GM18526 (cell line): ENCODE results near the gene BRF1.

Source experiments
- POLR2A ChIP-seq: IDR thresholded peaks from 3 replicates; pipeline ENCODE4 v1.6.1; 2011; ENCODE audit not compliant: insufficient read length; ENCODE audit errors: extremely low read depth

Gene BRF1

DNA sequence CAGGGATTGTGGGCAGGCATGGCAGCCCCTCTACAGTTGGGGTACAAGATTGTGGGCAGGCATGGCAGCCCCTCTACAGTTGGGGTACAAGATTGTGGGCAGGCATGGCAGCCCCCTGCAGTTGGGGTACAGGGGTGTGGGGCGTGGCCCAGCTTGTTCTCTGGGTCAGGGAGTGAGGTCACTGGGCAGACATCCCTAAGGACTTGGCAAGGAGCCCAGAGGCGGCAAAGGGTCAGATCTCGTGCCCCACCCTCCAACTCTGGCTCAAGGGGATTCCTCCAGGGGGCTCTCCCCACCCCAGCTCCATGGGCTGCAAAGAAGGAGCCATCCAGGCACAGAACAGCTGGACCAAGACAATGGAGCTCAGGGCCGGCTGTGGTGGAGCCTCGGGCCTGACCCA is 93.9 kb downstream of the BRF1 start:
- TF ChIP-seq POLR2A = no peak

- TF ChIP-seq POLR2A = no peak
Observed at GRCh38 chr14:105205673-105206208, 95.1 kb downstream of the BRF1 start.

GRCh38 chr14:105204931-105205672 is 95.7 kb downstream of the BRF1 start:
- no peak for TF ChIP-seq POLR2A

DNA sequence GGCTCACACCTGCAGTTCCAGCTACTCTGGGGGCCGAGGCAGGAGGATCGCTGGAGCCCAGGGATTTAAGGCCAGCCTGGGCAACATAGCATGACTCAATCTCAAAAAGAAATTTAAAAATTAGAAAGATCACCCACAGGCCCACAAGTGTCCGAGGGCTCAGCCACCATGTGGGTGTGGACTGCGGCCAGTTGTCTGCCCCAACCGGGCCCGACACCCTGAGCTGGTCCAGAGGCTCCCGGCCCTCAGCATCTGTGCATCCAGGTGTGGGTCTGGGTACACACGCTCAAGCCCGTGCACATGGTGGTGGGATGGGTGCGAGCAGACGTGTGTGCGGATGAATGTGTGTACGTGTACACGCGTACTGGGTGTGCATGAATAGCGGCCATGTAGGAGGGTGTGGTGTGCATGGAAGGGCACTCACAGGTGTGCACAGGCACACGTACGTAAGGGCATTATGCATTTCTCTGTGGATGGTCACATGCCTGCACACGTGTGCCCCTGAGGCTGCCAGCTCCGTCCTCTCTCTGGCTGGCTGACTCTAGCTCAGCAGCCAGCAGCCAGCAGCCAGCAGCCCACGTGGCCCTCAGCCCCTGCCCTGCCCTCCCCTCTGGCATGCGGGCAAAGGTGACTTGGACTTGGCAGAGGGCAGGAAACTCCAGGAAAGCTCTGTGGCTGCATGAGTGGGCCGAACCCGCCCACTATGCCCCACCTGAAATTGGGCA is 96.4 kb downstream of the BRF1 start:
- TF ChIP-seq POLR2A = no peak

DNA sequence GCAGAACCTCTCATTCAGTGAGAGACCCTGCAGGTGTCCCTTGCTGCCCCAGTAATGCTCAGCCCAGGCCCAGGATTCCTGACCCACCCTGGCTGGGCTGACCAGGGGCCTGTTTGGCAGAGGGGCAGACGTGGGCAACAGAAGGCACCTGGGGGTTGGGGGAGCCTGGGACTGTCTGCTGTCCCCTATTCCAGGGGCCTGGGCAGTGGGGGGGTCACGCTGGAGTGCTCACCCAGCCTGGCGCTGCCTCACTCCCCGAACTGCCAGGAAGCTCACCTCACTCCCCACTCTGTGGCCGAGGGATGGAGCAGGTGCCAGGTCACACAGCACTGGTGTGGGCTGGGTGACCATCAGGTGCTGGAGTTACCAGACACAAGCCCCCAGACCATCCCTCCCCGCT is 97.1 kb downstream of the BRF1 start:
- no peak for TF ChIP-seq POLR2A

GRCh38 chr14:105203057-105203531 is 97.7 kb downstream of the BRF1 start:
- TF ChIP-seq POLR2A = no peak

GRCh38 chr14:105201925-105202513 is 98.8 kb downstream of the BRF1 start:
- no peak for TF ChIP-seq POLR2A

DNA sequence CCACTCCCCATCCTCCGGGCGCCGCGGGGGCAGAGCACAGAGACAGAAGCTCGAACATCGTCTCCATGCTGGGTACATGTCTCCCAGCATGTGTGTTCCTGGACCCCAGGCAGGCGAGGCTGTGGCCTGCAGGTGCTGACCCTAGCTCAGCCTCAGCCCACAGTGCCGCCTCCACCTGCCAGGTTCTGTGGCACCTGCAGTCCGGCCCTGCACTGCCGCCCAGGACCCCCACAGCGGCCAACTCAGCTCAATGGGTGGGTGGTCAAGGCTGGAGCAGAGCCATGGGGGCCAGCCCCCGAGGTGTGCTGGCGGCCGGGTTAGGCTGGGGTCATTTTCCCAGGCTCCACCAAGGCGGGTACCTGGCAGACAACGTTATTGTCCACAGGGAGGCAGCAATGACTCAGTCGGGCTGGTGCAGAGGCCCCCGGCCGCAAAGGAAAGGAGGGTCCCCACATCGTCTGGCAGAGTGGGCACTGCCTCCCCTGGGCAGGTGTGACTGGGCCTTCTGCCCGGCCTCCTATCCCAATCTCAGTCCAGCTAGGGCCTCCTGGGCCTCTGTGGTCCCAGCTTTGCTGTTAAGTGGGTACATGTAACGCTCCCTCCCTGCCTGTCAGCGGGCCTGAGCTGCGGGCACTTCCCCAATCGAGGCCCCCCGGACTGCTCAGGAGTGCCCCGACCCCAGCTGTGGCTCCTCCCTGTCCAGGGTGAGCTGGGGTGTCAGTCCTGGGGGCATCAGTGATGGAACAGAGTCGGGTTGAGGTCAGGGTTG is 99.5 kb downstream of the BRF1 start:
- TF ChIP-seq POLR2A = no peak

DNA sequence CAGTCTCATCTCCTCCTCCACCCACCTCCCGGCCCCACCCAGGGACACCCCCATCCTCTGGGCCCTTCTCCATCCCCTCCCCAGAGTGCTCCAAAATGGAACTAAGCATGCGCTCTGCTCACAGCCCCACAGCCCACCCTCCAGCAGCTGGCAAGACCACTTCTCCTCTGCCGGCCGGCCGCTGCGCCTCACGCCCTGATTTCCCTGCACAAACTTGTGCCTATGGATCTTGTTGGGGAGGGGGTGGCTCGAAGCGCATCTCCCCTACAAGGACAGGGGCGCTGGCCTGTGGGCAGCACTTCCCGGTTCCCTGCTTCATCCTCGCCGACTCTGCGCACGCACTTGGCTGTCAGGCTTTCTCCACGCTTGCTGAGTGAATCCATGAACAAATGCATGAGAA is 100.2 kb downstream of the BRF1 start:
- TF ChIP-seq POLR2A = no peak

GRCh38 chr14:105200074-105200473 is 100.7 kb downstream of the BRF1 start:
- TF ChIP-seq POLR2A = no peak

DNA sequence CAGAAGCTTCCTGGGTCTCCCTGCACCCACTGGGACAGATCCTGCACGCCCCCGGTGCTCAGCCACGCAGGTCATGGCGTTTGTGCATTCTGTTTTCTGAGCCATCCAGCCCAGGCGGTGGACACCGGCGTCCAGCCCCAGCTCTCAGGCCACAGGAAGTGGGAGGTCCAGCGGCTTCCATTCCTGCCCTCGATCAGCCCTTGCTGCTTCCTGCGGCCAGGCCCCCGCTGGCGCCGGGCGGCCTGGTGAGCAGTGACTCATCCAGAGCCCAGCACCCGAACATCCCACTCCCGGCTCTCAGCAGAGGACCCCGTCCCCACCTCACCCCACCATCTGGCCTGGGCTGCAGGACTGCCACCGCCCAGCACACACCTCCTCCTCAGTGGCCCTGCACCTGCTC is 101.7 kb downstream of the BRF1 start:
- TF ChIP-seq POLR2A = no peak

DNA sequence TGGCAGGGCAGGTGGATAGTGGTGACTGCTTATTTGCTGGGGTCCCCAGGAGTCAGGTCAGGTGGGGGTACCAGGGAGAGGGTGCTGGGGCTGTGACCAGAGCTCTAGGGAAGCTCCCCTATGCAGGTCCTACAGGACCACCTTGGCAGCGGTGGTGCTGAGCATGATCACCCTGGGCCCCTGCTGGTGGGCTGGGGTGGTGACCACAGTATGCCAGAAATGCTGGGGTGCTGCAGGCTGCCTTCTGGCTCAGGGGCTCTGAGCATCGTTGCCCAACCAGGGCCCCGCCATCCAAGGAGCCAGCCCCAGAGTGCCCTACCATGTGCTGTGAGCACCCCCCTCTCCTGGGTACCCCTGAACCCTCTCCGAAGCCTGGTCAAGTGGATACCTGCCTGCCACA is 102.2 kb downstream of the BRF1 start:
- TF ChIP-seq POLR2A = no peak

GRCh38 chr14:105197211-105197641 is 103.6 kb downstream of the BRF1 start:
- no peak for TF ChIP-seq POLR2A

GRCh38 chr14:105196265-105196960 is 104.4 kb downstream of the BRF1 start:
- TF ChIP-seq POLR2A = no peak
